ENCODE results near the gene SMS. TPM values are rescaled to one million over a fixed set of nuclear protein-coding genes. Genes with fewer than 3 reads are reported as not detected.

Gene SMS
- total RNA-seq, 1 donor from 2014 or later: 172 TPM

DNA sequence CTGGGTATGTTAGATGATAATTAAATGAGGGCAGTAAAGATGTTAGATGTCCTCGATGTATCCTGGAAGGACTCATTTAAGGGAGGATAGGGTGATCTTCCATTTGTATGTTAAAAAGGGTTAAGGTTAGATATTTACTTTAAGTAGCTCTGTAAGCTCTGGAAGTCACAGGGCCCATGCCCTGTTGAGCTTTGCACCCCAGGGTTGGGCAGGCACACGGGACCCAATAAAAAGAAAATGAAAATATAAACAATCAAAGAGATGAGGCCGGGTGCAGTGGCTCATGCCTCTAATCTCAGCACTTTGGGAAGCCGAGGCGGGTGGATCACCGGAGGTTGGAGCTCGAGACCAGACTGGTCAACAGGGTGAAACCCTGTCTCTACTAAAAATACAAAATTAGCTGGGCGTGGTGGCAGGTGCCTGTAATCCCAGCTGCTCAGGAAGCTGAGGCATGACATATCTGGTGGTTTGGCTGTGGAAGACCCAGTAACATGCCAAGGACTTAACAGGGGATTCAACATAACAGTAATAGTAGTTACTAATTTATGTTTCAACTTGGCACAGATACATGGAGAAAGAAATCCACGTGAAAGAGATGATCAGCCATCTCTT, 74.7 kb downstream of the SMS start:
- Mint-ChIP-seq H3K27me3 (ENCODE audit: low read depth) (no peaks in the 10 kb centered on the region), H3K4me3 (no peak overlapping the region), H3K36me3 (peaks cover 1% of the 10 kb centered on the region), H3K9me3 (peaks cover 8% of the 10 kb centered on the region), H3K27ac (no peak overlapping the region), H3K4me1 (peaks cover 4% of the 10 kb centered on the region)
- no peak for DNase-seq (ENCODE audit: low spot score in 2 of 2, unreplicated experiment in 2 of 2)
- TF ChIP-seq, protein P1, sequence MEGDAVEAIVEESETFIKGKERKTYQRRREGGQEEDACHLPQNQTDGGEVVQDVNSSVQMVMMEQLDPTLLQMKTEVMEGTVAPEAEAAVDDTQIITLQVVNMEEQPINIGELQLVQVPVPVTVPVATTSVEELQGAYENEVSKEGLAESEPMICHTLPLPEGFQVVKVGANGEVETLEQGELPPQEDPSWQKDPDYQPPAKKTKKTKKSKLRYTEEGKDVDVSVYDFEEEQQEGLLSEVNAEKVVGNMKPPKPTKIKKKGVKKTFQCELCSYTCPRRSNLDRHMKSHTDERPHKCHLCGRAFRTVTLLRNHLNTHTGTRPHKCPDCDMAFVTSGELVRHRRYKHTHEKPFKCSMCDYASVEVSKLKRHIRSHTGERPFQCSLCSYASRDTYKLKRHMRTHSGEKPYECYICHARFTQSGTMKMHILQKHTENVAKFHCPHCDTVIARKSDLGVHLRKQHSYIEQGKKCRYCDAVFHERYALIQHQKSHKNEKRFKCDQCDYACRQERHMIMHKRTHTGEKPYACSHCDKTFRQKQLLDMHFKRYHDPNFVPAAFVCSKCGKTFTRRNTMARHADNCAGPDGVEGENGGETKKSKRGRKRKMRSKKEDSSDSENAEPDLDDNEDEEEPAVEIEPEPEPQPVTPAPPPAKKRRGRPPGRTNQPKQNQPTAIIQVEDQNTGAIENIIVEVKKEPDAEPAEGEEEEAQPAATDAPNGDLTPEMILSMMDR (IDR thresholded peaks at IDR 0.05; ENCODE audit: unreplicated experiment): no peak

DNA sequence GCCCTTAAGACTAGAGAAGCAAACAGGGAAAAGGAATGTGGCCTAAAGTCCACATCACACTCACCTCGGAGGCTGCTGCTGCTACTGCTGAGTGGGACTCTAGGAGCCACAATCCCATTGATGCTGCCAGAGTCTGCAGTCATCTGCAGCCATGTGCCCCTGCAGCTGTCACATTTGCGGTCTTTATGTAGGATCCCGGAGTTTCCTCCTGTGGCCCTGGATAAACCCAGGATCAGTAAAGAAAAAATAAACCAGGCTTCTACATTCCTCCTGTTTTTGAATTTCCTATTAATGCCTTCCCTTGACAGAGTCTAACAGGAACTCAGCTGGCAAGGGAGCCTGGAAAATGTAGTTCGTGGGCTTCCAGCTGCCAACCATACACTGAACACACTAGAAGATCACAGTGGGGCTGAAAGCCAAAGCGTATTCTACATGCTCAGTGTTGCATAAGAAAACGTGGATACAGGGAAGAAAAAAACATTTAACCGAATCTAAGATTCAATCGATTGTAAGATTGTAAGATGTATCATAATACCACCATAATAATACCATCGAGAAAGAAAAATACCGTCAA, 81.3 kb downstream of the SMS start:
- Mint-ChIP-seq H3K9me3 (peaks cover 12% of the 10 kb centered on the region), H3K4me3 (no peak overlapping the region), H3K4me1 (no peaks in the 10 kb centered on the region), H3K36me3 (peaks cover 4% of the 10 kb centered on the region), H3K27ac (no peak overlapping the region), H3K27me3 (ENCODE audit: low read depth) (no peaks in the 10 kb centered on the region)
- TF ChIP-seq, protein P1 (IDR thresholded peaks at IDR 0.05; ENCODE audit: unreplicated experiment): no peak
- DNase-seq (ENCODE audit: low spot score in 2 of 2, unreplicated experiment in 2 of 2): no peak

DNA sequence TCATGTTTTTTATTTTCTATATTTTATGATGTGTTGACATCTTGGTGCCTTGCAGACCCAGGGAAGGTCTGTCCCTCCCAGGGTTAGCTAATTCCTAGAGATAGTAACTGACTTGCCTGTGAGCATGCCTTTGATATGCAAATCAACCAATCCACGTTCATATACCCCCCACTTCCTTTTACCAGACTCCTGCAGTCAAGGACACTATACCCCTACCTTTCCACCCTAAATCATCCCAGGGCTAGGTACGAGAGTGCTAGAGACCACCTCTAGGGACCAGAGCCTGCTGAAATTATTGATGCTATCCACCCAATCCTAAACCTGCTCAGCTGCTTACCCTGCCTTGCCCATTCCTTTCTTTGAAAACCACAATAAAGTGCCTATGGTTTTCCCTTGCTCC, 84.1 kb downstream of the SMS start:
- no peak for DNase-seq (ENCODE audit: low spot score in 2 of 2, unreplicated experiment in 2 of 2)
- H3K4me1 Mint-ChIP-seq: no peaks in the 10 kb centered on the region
- H3K36me3 Mint-ChIP-seq: peaks cover 4% of the 10 kb centered on the region
- TF ChIP-seq, protein P1 (IDR thresholded peaks at IDR 0.05; ENCODE audit: unreplicated experiment): no peak
- no peaks in the 10 kb centered on the region for H3K27me3 Mint-ChIP-seq (ENCODE audit: low read depth)
- H3K27ac Mint-ChIP-seq: no peak overlapping the region
- H3K9me3 Mint-ChIP-seq: peaks cover 21% of the 10 kb centered on the region
- H3K4me3 Mint-ChIP-seq: no peak overlapping the region

DNA sequence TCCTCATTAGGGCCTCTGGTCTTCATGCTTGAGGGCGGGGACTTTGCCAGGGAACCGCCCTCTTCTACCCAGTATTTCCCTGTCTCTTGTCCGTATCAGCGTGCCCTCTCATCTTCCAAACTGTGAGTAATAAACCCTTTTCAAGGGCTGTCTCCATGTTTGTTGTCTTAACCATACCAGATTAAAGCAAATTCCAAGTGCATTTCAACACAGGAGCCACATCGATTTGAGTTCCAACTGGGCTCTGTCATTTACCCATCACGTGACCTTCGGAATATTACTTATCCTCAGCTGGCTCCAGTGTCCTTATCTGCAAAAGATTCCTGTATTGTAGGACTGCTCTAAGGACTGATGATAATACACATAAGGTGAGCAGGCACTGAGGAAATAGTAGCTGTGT, 85.2 kb downstream of the SMS start:
- DNase-seq (ENCODE audit: low spot score in 2 of 2, unreplicated experiment in 2 of 2): no peak
- no peaks in the 10 kb centered on the region for H3K27me3 Mint-ChIP-seq (ENCODE audit: low read depth)
- peaks cover 24% of the 10 kb centered on the region for H3K9me3 Mint-ChIP-seq

DNA sequence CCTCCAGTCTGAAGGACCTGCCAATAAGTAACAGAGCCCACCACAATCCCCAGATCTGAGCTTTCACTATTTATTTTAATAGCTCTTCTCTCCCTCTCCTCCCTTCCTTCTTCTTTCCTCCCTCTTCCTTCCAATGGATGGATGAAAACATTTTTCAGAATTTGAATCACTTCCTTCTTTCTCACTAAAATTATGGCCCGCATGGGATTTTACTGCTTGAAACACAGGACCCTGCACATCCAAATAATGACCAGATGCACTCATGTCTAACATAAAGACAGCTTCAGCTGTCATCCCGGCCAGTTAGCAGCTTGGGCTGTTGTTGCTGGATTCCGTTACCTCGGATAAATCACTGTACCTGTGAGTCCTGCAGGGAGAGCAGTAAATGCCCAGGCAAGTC, 86.2 kb downstream of the SMS start:
- Mint-ChIP-seq H3K27ac (no peak overlapping the region), H3K4me1 (no peaks in the 10 kb centered on the region), H3K9me3 (peaks cover 17% of the 10 kb centered on the region), H3K36me3 (no peaks in the 10 kb centered on the region), H3K27me3 (ENCODE audit: low read depth) (no peaks in the 10 kb centered on the region), H3K4me3 (no peak overlapping the region)
- no peak for DNase-seq (ENCODE audit: low spot score in 2 of 2, unreplicated experiment in 2 of 2)
- TF ChIP-seq, protein P1 (IDR thresholded peaks at IDR 0.05; ENCODE audit: unreplicated experiment): no peak

More for the DNA sequence above, 85.2 kb downstream of the SMS start:
- Mint-ChIP-seq H3K36me3 (peaks cover 4% of the 10 kb centered on the region), H3K4me1 (no peaks in the 10 kb centered on the region), H3K27ac (no peak overlapping the region), H3K4me3 (no peak overlapping the region)
- TF ChIP-seq, protein P1 (IDR thresholded peaks at IDR 0.05; ENCODE audit: unreplicated experiment): no peak

Measured in mesothelial cell of epicardium (in vitro differentiated cells).